ENCODE results near the gene ERV3-1.
A peak's percentile ranks its signal among the peaks of the same experiment; 100 is the strongest.
"Not testable (repeated sequence)": the region's sequence is repeated elsewhere in the genome, so short reads cannot be mapped to it uniquely, and the experiment has no call there.

Gene ERV3-1, protein sequence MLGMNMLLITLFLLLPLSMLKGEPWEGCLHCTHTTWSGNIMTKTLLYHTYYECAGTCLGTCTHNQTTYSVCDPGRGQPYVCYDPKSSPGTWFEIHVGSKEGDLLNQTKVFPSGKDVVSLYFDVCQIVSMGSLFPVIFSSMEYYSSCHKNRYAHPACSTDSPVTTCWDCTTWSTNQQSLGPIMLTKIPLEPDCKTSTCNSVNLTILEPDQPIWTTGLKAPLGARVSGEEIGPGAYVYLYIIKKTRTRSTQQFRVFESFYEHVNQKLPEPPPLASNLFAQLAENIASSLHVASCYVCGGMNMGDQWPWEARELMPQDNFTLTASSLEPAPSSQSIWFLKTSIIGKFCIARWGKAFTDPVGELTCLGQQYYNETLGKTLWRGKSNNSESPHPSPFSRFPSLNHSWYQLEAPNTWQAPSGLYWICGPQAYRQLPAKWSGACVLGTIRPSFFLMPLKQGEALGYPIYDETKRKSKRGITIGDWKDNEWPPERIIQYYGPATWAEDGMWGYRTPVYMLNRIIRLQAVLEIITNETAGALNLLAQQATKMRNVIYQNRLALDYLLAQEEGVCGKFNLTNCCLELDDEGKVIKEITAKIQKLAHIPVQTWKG

DNA sequence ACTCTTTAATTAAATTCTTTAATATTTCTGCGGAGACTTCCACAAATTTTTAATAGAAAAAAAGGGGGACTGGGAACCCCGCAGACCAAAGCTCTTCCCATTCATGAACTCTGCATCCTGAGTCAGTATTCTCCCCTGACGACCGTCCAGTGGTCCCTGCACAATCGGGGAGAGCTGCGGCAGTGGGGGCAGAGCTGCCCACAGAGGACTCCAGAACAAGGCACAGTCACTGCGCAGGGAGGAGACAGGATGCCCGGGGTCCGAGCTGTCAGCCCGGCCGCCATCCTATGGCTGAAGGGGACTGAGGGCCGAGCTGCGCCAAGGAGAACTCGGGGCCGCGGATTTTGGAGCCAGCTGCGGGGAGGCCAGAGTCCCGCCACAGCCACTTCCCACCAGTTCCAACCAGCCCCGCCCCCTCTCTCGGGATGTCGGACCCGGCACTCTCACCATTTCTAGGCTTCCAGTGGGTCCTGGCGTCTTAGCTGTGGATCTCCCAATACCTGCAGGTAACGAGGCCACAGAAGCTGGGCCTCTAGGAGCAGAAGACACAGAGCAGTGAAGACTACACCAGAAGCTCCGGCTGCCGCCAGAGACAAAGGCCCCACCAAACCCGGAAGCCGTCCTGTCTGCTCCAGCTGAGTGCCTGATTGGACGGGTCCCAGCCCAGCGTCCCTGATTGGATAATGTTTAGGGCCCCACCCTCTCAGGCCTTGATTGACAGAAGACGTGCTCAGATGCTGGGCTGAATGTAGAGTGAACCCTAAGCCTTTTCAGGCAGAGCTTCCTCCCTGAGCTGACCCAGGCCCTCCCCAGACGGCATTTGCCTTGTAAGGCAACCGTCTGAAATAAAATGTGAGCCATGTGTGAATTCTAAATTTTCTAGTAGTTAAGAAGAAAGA lies at the start of gene ERV3-1:
TSS of gene ERV3-1 (minus strand) at position 594 of the 899 bp plus-strand sequence. CDS start 13,661 bp downstream, outside the sequence.
- DNase-seq, result peak; percentile 100

DNA sequence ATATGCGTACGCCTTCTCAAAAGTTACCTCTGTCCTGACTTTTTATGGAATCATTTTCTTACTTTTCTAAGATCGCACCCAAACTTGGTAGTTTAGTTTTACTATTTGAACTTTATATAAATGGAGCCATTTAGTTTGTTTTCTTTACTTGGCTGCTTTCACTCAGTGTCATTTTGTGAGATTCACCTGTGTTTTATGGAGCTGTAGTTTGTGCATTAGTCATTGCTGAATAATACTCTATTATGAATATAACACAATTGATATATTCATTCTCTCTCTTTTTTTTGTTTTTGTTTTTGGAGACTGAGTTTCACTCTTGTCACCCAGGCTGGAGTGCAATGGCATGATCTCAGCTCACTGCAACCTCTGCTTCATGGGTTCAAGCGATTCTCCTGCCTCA lies 49.3 kb upstream of the ERV3-1 start:
- DNase-seq, result not testable (repeated sequence)

DNA sequence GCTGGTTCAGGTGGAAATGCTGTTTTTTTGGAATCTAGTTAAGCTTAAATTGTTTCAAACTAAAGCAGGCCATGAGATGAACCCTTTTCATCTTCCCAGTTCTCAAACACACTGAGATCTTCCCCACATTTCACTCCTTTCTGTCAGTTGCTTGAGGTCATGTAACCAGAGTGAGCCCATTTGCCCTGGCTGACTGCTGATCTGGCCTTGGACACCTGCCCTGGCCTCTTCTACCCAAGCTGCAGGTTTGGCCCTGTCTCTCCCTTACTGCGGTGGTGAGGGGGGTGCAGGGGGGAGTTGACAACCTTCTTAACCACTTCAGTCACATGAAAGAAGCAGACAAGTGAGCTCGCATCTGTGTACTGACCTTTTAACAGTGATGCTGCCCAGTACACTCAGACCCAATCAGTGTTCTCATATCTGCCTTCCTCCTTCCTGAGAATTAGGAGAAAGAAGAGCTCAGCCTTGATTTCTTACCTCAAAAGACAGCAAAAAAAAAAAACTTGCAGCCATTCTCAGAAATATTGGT lies 48.0 kb upstream of the ERV3-1 start:
- not testable (repeated sequence) for DNase-seq

DNA sequence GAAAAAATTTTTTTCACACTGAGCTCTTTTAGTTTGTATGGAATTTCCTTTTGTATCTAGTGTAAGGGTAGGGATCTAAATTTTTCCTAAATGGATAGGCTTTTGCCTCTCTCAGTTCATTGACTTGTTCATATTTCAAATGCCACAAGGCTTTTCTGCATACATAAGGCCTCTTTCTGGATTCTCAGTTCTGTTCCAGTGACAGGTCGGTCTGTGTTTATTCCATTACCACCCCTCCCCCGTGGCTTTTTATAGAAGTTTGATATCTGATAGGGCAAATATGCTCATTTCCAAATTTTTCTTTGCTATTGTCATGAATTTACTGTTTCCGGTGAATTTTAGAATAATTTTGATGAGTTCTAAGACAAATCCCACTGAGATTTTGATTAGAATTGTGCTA lies 45.2 kb upstream of the ERV3-1 start:
- DNase-seq, result not testable (repeated sequence)

DNA sequence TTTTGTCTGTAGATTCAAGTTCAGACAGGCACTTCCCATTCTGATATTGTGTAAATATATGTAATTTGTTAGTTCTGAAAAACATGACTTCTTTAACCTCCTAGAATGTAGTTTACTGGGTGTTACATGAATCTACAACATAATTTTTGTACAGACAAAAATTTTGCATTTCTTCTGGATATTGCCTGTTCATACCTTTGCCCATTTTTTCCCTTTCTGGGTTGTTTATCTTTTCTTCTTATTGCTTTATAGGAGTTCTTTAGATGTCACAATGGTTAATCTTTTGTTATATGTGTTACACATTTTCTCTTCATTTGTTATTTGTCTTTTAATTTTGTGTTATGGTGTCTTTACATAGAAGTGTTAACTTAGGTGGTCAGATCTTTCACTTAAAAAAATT lies 44.7 kb upstream of the ERV3-1 start:
- not testable (repeated sequence) for DNase-seq

DNA sequence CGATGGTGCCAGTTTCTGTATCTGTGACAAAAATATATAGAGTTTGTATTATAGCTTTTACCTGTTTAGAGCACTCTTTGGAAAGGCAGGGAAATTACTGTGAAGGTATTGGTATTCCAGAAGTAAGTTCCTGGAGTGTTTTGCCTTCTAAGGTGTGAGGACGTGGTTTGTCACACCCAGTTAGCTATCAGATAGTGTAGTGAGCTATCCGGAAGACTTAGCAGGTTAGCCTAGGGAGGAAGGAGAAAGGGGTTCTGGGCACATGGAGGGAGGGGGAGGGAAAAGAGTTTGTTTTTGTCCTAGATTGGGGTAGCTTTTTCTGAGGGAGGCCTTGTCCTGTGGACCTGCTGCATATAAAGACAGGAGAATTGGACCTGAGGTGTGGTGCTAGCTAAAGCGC lies 39.8 kb upstream of the ERV3-1 start:
- not testable (repeated sequence) for DNase-seq

DNA sequence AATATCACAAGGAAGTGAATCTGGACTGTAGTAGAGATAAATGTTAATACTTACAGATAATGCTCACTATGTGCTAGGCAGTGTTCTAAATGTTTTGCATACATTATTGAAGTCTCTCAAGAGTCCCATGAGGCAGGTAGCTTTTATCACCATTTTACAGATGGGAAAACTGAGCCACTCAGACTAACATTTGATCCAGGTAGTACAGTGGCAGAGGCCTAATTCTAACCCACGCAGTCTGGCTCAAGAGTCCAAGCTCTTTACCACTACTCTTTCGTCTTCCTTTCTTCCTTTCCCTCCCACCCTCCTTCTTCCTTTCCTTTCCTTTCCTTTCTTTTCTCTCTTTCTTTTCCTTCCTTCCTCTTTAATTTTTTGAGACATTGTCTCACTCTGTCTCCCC lies 39.1 kb upstream of the ERV3-1 start:
- DNase-seq, result not testable (repeated sequence)

DNA sequence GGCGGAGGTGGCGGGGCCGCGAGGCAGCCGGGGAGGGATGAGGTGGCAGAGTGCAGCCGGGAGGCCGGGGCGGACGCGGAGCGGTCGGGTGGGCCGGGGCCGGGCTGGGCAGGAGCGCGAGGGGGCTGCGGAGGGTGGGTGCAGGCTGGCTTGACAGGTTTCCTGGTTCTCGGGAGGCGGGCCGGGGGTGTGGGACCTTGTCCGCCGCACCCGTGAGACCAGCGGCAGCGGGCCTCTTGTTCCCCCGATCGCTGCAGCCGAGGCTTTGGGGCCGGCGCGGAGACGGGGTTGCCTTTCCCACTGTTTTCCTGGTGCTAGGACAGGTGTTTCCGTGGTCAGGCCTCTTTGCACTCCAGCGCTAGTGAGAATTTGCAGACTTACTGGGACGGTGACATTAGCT lies 32.3 kb upstream of the ERV3-1 start:
- peak; percentile 70 for DNase-seq

DNA sequence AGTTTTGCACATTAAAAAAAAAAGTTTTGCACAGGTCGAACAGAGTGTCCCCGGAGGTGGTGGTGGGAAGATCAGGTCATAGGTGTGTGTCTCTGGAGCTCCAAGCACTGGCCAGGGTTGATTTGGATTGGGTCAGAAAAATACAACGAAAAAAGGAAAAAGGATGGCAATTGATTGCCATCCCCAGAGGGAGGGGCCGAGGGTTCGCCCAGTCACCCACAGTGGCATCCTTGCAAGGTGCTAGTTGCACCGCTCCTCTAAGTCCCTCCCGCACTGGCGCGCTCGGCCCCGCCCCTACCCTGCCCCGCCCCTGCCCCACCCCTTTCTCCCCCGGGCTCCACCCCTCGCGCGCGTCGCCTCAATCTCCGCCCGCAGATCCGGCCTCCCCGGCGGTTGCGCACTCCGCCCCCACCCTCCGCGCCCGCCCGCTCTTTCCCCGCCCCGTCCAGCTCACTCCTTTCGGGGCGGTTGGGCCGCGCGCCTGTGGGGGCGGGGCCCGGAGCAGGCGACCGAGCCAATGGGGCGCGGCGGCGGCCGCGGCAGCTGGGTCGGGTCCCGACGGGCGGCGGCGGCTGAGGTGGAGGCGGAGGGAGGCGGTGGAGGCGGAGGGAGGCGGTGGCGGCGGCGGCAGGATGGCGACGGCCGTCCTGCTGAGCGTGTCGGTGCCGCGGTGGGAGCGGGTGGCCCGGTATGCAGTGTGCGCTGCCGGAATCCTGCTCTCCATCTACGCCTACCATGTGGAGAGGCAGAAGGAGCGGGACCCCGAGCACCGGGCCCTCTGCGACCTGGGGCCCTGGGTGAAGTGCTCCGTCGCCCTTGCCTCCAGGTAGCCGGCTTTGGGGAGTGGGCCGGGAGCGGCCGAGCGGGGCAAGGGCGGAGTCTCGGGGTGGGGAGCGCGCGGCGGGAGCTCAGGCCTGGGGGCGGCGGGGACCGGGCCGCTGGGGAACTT lies 31.5 kb upstream of the ERV3-1 start:
- DNase-seq, result peak; percentile 98

DNA sequence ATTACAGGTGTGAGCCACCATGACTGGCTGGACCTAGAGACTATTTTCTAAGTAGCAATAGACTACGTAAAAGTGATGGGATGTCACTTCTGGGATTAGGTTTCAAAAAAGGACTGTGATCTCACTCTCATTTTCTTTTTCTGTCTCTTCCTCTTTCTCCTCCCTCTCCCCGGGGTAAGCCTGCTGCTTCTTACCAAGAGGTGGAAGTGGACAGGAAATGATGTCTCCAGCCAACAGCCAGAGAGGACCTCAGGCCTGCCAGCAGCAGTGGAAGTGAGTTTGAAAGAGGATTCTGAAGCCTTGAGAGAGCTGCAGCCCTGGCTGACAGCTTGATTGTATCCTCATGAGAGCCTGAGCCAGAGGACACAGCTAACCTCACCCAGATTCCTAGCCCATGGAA lies 30.0 kb upstream of the ERV3-1 start:
- DNase-seq, result peak; percentile 78

DNA sequence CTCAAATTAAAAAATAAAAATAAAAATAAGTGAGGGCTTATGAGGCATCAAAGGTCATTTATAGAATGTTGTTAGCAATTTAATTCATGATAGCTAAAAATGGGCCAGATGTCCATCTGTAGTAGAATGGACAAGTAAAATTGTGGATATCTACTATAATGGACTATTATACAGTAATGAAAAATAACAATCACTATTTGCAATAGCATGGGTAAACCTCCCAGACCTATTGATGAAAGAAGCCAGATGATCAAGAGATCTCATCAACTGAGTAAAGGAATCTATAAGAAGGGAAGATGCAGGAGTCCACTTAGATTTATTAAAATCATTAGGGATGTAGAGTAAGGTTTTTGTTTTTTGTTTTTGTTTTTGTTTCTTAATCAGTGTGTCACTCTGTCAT lies 29.0 kb upstream of the ERV3-1 start:
- DNase-seq, result not testable (repeated sequence)

DNA sequence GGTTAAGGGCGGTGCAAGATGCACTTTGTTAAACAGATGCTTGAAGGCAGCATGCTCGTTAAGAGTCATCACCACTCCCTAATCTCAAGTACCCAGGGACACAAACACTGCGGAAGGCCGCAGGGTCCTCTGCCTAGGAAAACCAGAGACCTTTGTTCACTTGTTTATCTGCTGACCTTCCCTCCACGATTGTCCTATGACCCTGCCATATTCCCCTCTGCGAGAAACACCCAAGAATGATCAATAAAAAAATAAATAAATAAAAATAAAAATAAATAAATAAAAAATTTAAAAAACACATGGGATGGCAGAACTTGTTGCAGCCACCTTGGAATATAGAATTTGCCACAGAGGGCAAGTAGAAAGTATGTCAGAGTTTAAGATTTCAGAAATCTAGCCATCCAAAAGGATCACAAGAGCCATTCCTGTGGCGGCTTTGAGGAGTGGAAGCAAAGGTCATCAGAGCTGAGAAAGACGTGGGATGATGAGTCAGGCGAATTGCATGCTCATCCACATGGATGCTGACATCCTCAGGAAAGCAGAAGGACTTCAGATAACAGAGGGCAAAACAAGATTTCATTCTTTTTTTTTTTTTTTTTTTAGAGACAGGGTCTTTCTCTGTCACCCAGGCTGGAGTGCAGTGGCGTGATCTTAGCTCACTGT lies 27.8 kb upstream of the ERV3-1 start:
- DNase-seq, result not testable (repeated sequence)

DNA sequence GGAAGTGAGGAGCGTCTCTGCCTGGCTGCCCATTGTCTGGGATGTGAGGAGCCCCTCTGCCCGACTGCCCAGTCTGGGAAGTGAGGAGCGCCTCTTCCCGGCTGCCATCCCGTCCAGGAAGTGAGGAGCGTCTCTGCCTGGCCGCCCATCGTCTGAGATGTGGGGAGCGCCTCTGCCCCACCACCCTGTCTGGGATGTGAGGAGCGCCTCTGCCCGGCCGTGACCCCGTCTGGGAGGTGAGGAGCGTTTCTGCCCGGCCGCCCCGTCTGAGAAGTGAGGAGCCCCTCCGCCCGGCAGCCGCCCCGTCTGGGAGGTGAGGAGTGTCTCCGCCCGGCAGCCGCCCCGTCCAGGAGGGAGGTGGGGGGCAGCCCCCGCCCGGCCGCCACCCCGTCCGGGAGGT lies 26.9 kb upstream of the ERV3-1 start:
- not testable (repeated sequence) for DNase-seq

DNA sequence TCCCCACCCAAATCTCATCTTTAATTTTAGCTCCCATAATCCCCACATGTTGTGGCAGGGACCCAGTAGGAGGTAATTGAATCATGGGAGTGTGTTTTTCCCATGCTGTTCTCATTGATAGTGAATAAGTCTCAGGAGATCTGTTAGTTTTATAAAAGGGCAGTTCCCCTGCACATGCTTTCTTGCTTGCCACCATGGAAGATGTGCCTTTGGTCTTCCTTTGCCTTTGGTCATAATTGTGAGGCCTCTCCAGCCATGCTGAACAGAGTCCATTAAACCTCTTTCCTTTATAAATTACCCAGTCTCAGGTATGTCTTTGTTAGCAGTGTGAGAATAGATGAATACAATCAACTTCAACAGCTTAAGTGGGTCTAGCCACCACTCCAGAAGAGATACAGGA lies 18.5 kb upstream of the ERV3-1 start:
- not testable (repeated sequence) for DNase-seq

DNA sequence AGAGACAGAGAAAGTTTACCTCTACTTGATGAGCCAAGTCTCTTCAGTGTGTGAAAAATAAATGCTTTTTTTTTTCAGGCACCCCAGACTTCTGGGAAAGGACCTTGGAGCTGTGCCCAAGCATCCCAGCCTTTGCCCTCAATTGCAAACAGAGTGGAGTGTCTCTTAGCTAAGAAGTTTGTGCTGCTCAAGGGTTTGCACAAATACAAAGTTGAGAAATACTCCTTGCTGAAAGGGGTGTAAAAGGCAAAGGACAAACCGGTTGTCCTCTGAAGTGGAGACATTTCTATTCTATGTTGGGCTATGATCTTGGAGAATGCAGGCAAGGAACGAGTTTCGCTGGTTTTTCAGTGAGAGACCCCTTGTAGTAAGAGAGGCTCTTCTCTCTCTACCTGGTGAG lies 14.5 kb upstream of the ERV3-1 start:
- DNase-seq, result not testable (repeated sequence)

DNA sequence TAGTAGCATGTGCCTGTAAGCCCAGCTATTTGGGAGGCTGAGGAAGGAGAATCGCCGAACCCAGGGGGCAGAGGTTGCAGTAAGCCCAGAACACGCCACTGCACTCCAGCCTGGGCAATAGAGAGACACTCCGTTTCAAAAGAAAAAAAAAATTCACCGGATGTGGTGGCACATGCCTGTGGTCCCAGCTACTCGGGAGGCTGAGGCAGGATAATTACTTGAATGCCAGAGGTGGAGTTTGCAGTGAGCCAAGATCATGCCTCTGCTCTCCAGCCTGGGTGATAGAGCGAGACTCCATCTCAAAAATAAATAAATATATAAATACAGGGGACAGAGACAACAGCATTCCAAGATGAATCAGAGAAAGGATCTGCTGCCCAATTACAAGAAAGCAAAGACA lies 3.4 kb upstream of the ERV3-1 start:
- DNase-seq, result not testable (repeated sequence)

DNA sequence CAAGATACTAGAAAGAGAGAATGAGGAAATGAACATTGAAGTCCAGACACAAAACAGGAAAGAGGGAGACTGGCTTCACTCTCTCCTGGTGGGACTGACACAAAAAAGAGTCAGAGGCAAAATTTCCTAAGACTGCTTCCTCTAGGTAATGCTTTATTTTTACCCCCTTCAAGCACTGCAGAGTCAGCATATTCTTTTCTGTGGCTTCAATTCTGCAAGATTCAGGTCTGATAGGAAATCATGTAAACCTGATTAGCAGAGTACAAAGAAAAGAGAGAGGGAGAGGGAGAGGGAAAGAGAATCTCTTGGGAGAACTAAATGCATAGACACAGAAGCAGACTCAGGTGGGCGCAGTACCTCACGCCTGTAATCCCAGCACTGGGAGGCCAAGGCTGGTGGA lies 2.9 kb upstream of the ERV3-1 start:
- not testable (repeated sequence) for DNase-seq

DNA sequence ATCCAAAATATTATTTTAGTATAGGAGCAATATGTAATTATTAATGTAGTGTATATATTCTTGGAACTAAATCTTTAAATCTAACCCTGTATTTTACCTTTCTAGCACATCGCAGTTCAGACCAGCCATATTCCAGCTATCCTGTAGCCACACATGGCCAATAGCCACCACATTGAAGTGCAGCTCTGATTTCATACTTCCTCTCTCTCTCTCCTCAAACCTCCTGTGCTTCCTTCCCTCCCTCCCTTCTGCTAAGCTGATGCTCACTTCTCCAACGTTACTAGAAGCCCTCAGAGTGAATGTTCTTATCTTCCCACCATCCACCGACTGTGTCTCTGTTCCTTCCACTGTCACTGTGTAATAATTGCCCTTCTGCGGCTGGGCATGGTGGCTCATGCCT lies 549 bp upstream of the ERV3-1 start:
- DNase-seq, result peak; percentile 87

DNA sequence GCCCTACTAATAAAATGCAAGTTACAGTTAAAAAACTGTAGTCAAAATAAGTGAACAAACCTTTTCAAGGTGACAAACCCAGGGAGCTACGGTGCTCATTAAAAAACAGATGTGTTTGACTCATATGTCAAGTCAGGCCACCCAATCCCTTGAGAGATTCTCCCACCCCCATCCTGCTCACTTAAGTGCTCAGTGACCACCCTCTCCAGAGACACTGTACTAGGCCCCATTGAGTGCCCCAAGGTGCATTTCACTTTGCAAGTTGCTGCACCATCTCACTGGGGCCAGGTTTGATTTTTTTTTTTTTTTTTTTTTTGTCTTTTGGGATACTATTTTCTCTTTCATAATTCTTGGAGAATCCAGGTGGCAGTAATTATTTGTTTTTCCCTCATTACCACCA lies 1.9 kb downstream of the ERV3-1 start:
- peak; percentile 35 for DNase-seq

DNA sequence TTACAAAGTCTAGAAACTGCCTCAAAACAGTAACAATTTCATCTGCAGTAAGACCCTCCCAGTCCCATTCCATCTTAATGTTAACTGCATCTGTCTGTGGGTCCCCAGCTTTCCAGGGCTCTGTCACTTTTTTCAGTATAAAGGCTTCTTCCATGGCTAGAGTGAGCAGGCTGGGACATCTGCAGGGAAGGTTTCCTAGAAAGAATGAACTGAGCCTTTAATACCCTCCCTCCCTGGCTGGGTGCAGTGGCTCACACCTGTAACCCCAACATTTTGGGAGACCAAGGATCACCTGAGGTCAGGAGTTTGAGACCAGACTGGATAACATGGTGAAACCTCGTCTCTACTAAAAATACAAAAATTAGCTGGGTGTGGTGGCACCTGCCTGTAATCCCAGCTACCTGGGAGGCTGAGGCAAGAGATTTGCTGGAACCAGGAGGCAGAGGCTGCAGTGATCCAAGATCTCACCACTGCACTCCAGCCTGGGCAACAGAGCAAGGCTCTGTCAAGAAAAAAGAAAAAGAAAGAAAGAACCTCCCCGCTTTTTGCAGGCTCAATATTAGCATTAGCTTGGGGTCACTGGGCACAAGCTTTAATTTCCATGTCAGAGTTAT lies 3.4 kb downstream of the ERV3-1 start:
- DNase-seq, result no peak

DNA sequence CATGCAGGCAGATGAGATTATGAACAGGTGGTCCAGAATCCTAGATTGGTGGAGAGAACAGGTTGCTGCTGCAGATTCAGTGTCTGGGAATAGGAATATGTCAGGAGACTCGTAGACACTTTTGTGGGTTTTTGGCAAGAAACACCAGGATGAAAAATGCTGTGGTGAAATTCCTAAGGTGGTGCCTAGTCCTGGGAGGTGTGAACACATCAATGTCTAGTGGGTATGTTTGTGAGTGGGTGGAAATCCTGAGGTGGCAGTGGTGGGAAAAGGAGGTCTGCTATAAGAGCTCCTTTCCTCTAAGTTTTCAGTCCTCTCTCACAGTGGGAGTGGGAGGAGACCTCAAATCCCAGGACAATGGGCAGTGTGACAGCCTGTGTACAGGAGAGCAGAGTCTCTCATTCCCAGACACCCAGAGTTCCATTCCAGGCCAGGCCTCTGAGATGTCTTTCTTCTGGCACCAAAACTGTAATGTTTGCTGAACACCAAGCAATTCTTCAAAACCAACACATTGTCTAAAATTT lies 5.1 kb downstream of the ERV3-1 start:
- DNase-seq, result no peak

Measured in OCI-M1 (cell line).